B cell (primary cell): Measurements from ENCODE around the gene CCDC177. TPM values are rescaled to one million over a fixed set of nuclear protein-coding genes. Genes with fewer than 3 reads are reported as not detected.

Experiments used
- ATAC-seq: fragments of 200-7000 bp; cut with Tn5 transposase; one replicate; pipeline ENCODE4 v1.10.0; 2021; ENCODE audit warnings: low read depth, mild to moderate bottlenecking, moderate number of reproducible peaks, moderate library complexity
- CTCF ChIA-PET: fragments of 350-600 bp; sonication (Branson Sonifier 250); formaldehyde crosslinking; loops from one replicate; lab custom pipeline; 2021; ENCODE audit warnings: antibody characterized with exemption, inconsistent platforms; lab: Charles Lee
- POLR2A ChIA-PET: fragments of 350-600 bp; sonication (Branson Sonifier 250); formaldehyde crosslinking; loops from one replicate; lab custom pipeline; 2021; ENCODE audit warnings: antibody characterized with exemption; lab: Charles Lee
- DNase-seq: peaks from one replicate; pipeline ENCODE4 v3.0.0; 2013
- H2AFZ ChIP-seq: 2 replicates; pipeline ENCODE4 v1.6.1; 2012; ENCODE audit warnings: mild to moderate bottlenecking, low read depth, low read length; ENCODE audit not compliant: insufficient read depth, poor library complexity, severe bottlenecking
- H3K27ac ChIP-seq, 2 donors: 1 replicate in 1 of 2; 2 replicates in 1 of 2; pipeline ENCODE4 v1.5.1; 2012 to 2013; ENCODE audit warnings: low read length in 2 of 2, mild to moderate bottlenecking in 2 of 2, moderate library complexity in 1 of 2
- H3K27me3 ChIP-seq, 4 experiments: fragments of 200-600 bp in 1 of 4; sonication (generic) in 1 of 4; replicated peaks in 1 of 4; 1 replicate in 2 of 4; 2 replicates in 2 of 4; pipeline versions ENCODE4 v1.6.1 to v1.7.0; 2013 to 2016; ENCODE audit warnings: low read length in 3 of 4, mild to moderate bottlenecking in 2 of 4, mixed read lengths in 1 of 4, moderate library complexity in 1 of 4; ENCODE audit not compliant: insufficient read depth in 4 of 4, control insufficient read depth in 3 of 4; ENCODE audit errors: control extremely low read depth in 1 of 4
- H3K36me3 ChIP-seq, 2 experiments: replicated peaks in 1 of 2; 1 replicate in 1 of 2; 2 replicates in 1 of 2; pipeline versions ENCODE4 v1.6.1 to v1.7.1; 2013; ENCODE audit warnings: low read length in 1 of 2; ENCODE audit not compliant: insufficient read depth in 2 of 2, control insufficient read depth in 1 of 2; ENCODE audit errors: control extremely low read depth in 1 of 2, extremely low read depth in 1 of 2
- H3K4me1 ChIP-seq, 2 donors: fragments of 200-600 bp in 1 of 2; sonication (generic) in 1 of 2; 1 replicate in 1 of 2; 2 replicates in 1 of 2; pipeline versions ENCODE4 v1.5.1 to v1.6.1; 2013 to 2017; ENCODE audit warnings: low read length in 2 of 2; ENCODE audit not compliant: control insufficient read depth in 2 of 2, insufficient read depth in 2 of 2
- H3K4me2 ChIP-seq: replicated peaks from 2 replicates; pipeline ENCODE3; 2012; ENCODE audit warnings: mild to moderate bottlenecking, low read depth, low read length; ENCODE audit not compliant: poor library complexity, severe bottlenecking
- H3K4me3 ChIP-seq, 5 experiments: fragments of 200-600 bp in 1 of 5; sonication (generic) in 1 of 5; 1 replicate in 3 of 5; 2 replicates in 2 of 5; pipeline versions ENCODE4 v1.5.1 to v1.7.0; 2011 to 2016; ENCODE audit warnings: low read length in 4 of 5, mild to moderate bottlenecking in 4 of 5, low read depth in 2 of 5, control low read depth in 1 of 5, moderate library complexity in 1 of 5; ENCODE audit not compliant: insufficient read depth in 1 of 5; ENCODE audit errors: control extremely low read depth in 1 of 5, extremely low read depth in 1 of 5
- H3K79me2 ChIP-seq: fragments of 200-600 bp; sonication (generic); one replicate; pipeline ENCODE4 v1.6.0; 2016; ENCODE audit warnings: low read length; ENCODE audit not compliant: control insufficient read depth, insufficient read depth
- H3K9ac ChIP-seq: fragments of 200-600 bp; sonication (generic); 2 replicates; pipeline ENCODE4 v1.6.1; 2017; ENCODE audit warnings: mild to moderate bottlenecking, low read length, moderate library complexity
- H3K9me3 ChIP-seq, 3 donors: one replicate each; pipeline versions ENCODE4 v1.6.1 to v1.7.1; 2013; ENCODE audit warnings: low read length in 2 of 3; ENCODE audit not compliant: control insufficient read depth in 2 of 3, insufficient read depth in 1 of 3; ENCODE audit errors: control extremely low read depth in 1 of 3
- H4K20me1 ChIP-seq: 2 replicates; pipeline ENCODE4 v1.6.0; 2012; ENCODE audit warnings: mild to moderate bottlenecking, low read length; ENCODE audit not compliant: insufficient read depth, control insufficient read depth, poor library complexity, severe bottlenecking
- H3K27ac Mint-ChIP-seq: one replicate; pipeline ENCODE4 v1.8.0; 2021; ENCODE audit warnings: mixed read lengths
- H3K27me3 Mint-ChIP-seq: one replicate; pipeline ENCODE4 v1.8.0; 2021; ENCODE audit warnings: mixed read lengths
- H3K4me1 Mint-ChIP-seq: one replicate; pipeline ENCODE4 v1.8.0; 2021; ENCODE audit warnings: mixed read lengths
- H3K4me3 Mint-ChIP-seq: one replicate; pipeline ENCODE4 v1.8.0; 2021; ENCODE audit warnings: mixed read lengths
- H3K9me3 Mint-ChIP-seq: one replicate; pipeline ENCODE4 v1.8.0; 2022; ENCODE audit warnings: mixed read lengths; ENCODE audit not compliant: insufficient read depth
- CTCF ChIP-seq: fragments of 200-600 bp; IDR thresholded peaks from one replicate; pipeline ENCODE4 v1.8.0; 2022; ENCODE audit warnings: antibody characterized with exemption, mild to moderate bottlenecking
- EZH2 ChIP-seq: IDR thresholded peaks from 2 replicates; pipeline ENCODE4 v1.6.1; 2012; ENCODE audit warnings: borderline replicate concordance, low read depth, mild to moderate bottlenecking, moderate library complexity, low read length; ENCODE audit not compliant: insufficient read depth, poor library complexity, severe bottlenecking
- WGBS: methylation state at CpG from one replicate; pipeline ENCODE4 v1.1.5; 2013; ENCODE audit warnings: missing lambda C conversion rate; ENCODE audit not compliant: insufficient coverage; 5-methylcytosine and 5-hydroxymethylcytosine counted together
- intact Hi-C: fragments of 100-400 bp; cut with micrococcal nuclease; formaldehyde crosslinking; loops from one replicate; pipeline ENCODE4 v1.10.0; 2022
- polyA plus RNA-seq: library from polyadenylated mRNA; depleted of rRNA; stranded (reverse); fragments of >200 nt; gene quantifications from 2 replicates; pipeline ENCODE4 v1.2.3, GENCODE V29; 2012
- total RNA-seq, 2 donors: library from RNA; stranded (reverse); fragments of 120-200 nt in 1 of 2; gene quantifications; 1 replicate in 1 of 2; 2 replicates in 1 of 2; pipeline versions ENCODE4 v1.2.3 to v1.2.4, GENCODE V29; 2013 to 2022

Gene CCDC177
- total and polyA plus RNA-seq, 2 donors (not counting 1 experiment from before 2014, with no cell fraction given): not detected

DNA sequence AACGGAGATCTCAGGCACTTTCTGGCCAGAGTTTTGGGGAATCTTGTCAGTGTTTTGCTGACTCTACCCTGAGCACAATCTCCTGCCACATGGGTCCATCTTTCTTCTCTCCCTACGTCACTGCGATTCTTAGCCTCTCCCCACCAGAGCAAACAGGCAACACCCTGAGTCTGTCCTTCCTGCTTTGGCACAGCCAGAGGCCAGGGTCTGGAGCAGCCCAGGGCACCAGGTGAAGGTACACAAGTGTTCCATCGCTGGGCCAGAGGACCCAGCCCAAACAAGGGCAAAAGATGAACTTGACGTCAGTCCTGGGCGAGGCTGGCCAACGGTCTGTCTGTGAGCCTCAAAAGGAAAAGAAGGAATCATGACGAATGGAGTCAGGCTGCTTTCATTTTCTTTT lies 12.7 kb upstream of the CCDC177 start:
- ATAC-seq: no peak
- WGBS: 75% methylated on average over 8 of the region's 8 CpGs
- intact Hi-C loops: no loop called here

GRCh38 chr14:69586404-69586803 lies 11.7 kb upstream of the CCDC177 start:
- Histone ChIP-seq H3K9ac (no peak overlapping the region), H2AFZ (no peak overlapping the region), H3K27me3 (no peaks in the 10 kb centered on the region), H3K4me3 (no peak overlapping the region), H4K20me1 (no peaks in the 10 kb centered on the region), H3K4me2 (no peak overlapping the region), H3K36me3 (no peaks in the 10 kb centered on the region), H3K4me1 (peaks cover 0 to 1% of the 10 kb centered on the region in 2 donors), H3K27ac (no peak overlapping the region), H3K79me2 (no peaks in the 10 kb centered on the region), H3K9me3 (peaks cover 0 to 4% (median 1%) of the 10 kb centered on the region in 3 donors)
- TF ChIP-seq EZH2 (no peak), CTCF (no peak)
- WGBS: 76% methylated on average over 3 of the region's 4 CpGs
- intact Hi-C loops: no loop called here
- ChIA-PET POLR2A (no interaction called here), CTCF (interaction anchor here (1.1 to 8.4 kb wide), 6 partner anchors 9 to 167 kb away, joined by 3 to 101 read pairs (median 16); partner anchors contain the start of gene CCDC177)
- H3K4me1 Mint-ChIP-seq: peaks cover 2% of the 10 kb centered on the region
- ATAC-seq: no peak
- H3K4me3 Mint-ChIP-seq: no peak overlapping the region
- H3K9me3 Mint-ChIP-seq: no peaks in the 10 kb centered on the region
- DNase-seq: no peak
- peaks cover 5% of the 10 kb centered on the region for H3K27me3 Mint-ChIP-seq
- H3K27ac Mint-ChIP-seq: no peak overlapping the region

More for the DNA sequence above, 12.7 kb upstream of the CCDC177 start:
- no peaks in the 10 kb centered on the region for H3K36me3 ChIP-seq
- peaks cover 2% of the 10 kb centered on the region for H3K4me1 Mint-ChIP-seq
- H3K79me2 ChIP-seq: no peaks in the 10 kb centered on the region
- no peak for DNase-seq
- no peak overlapping the region for H3K4me3 ChIP-seq
- H2AFZ ChIP-seq: no peak overlapping the region
- no peak overlapping the region for H3K9ac ChIP-seq
- H3K9me3 Mint-ChIP-seq: no peaks in the 10 kb centered on the region
- no peak overlapping the region for H3K27ac Mint-ChIP-seq
- H3K27me3 Mint-ChIP-seq: peaks cover 8% of the 10 kb centered on the region
- no peaks in the 10 kb centered on the region for H3K27me3 ChIP-seq
- H3K4me1 ChIP-seq: no peaks in the 10 kb centered on the region
- no peak overlapping the region for H3K4me2 ChIP-seq
- ChIA-PET POLR2A (no interaction called here), CTCF (interaction anchor here (1.0 to 8.4 kb wide), 2 partner anchors 12 to 139 kb away, joined by 5 to 101 read pairs; partner anchors contain the start of gene CCDC177)
- H3K4me3 Mint-ChIP-seq: no peak overlapping the region
- peaks cover 0 to 4% (median 1%) of the 10 kb centered on the region in 3 donors for H3K9me3 ChIP-seq
- no peak overlapping the region for H3K27ac ChIP-seq
- TF ChIP-seq EZH2: no peak
- no peak for TF ChIP-seq CTCF
- no peaks in the 10 kb centered on the region for H4K20me1 ChIP-seq
